SH-SY5Y (cell line): ENCODE data around the gene CHRND.

Source experiments
- GATA2 ChIP-seq: IDR thresholded peaks from 2 replicates; pipeline ENCODE4 v1.6.1; 2011; ENCODE audit warnings: mild to moderate bottlenecking, low read depth, low read length
- GATA3 ChIP-seq: IDR thresholded peaks from 2 replicates; pipeline ENCODE4 v1.6.1; 2011; ENCODE audit warnings: low read depth, mild to moderate bottlenecking, low read length, moderate library complexity

DNA sequence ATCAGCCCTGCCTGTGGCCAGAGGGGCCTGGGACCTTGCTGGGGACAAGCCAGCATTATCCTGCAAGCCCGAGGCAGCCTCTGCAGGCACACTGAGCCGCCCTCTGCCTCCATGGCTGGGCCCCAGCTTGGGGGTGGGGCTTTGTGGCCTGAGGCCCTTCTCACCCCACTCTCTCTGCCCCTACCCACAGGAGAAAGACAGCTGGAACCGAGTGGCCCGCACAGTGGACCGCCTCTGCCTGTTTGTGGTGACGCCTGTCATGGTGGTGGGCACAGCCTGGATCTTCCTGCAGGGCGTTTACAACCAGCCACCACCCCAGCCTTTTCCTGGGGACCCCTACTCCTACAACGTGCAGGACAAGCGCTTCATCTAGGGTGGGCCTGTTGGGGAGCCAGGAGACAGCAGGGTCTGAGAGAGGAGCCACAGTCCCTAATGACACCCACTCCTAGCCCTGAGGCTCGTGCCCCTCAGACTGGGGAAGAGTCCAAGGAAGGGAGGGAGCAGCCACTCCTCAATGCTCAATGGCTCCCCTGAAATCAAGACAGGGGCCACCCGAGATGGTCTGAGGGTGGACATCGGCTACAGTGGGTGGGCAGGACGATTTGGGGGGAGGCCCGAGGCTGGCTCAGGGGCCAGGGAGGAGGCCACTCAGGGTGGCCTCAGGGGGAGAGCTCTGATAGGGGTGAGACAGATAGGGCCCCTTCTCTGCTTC lies 9.1 kb downstream of the CHRND start:
- TF ChIP-seq GATA2 = no peak
- no peak for TF ChIP-seq GATA3
